HG02798 (cell line): ENCODE measurements around the gene MMADHC.
"Not testable (repeated sequence)": the region's sequence is repeated elsewhere in the genome, so short reads cannot be mapped to it uniquely, and the experiment has no call there.

Source experiments
- ATAC-seq: cut with Tn5 transposase; IDR thresholded peaks from one replicate; pipeline ENCODE4 v1.9.1; 2021; ENCODE audit warnings: mild to moderate bottlenecking; ENCODE audit not compliant: unreplicated experiment, poor library complexity

Gene MMADHC

GRCh38 chr2:149595056-149595963 lies 7.7 kb upstream of the MMADHC start:
- ATAC-seq = no peak

- ATAC-seq = no peak
Observed at GRCh38 chr2:149594411-149594810, 6.8 kb upstream of the MMADHC start.

GRCh38 chr2:149587950-149588487 lies 444 bp upstream of the MMADHC start:
- ATAC-seq = peak; percentile 25

- no peak for ATAC-seq
Observed at GRCh38 chr2:149586898-149587219, 716 bp downstream of the MMADHC start.

- no peak for ATAC-seq
Observed at GRCh38 chr2:149586063-149586462, 1.5 kb downstream of the MMADHC start.

GRCh38 chr2:149585166-149585885 lies 2.2 kb downstream of the MMADHC start:
- ATAC-seq = no peak

GRCh38 chr2:149579972-149580882 lies 7.3 kb downstream of the MMADHC start:
- ATAC-seq = no peak

GRCh38 chr2:149577269-149577668 lies 10.3 kb downstream of the MMADHC start:
- no peak for ATAC-seq

GRCh38 chr2:149575752-149576151 lies 11.8 kb downstream of the MMADHC start:
- ATAC-seq = no peak

GRCh38 chr2:149575277-149575676 lies 12.3 kb downstream of the MMADHC start:
- no peak for ATAC-seq

GRCh38 chr2:149573760-149574159 lies 13.8 kb downstream of the MMADHC start:
- no peak for ATAC-seq

GRCh38 chr2:149572102-149572953 lies 15.2 kb downstream of the MMADHC start:
- no peak for ATAC-seq

- ATAC-seq = no peak
Observed at GRCh38 chr2:149568138-149568537, 19.4 kb downstream of the MMADHC start.

- no peak for ATAC-seq
Observed at GRCh38 chr2:149566652-149567051, 20.9 kb downstream of the MMADHC start.

GRCh38 chr2:149565625-149566024 lies 21.9 kb downstream of the MMADHC start:
- ATAC-seq = not testable (repeated sequence)

GRCh38 chr2:149564983-149565382 lies 22.6 kb downstream of the MMADHC start:
- ATAC-seq = no peak

GRCh38 chr2:149564097-149564496 lies 23.5 kb downstream of the MMADHC start:
- no peak for ATAC-seq

GRCh38 chr2:149562324-149562723 lies 25.3 kb downstream of the MMADHC start:
- peak; percentile 89 for ATAC-seq

GRCh38 chr2:149561309-149561926 lies 26.2 kb downstream of the MMADHC start:
- ATAC-seq = no peak
